Tibial nerve (tissue), 4 donors: Measurements from ENCODE around the gene KCNQ4. TPM values are rescaled to one million over a fixed set of nuclear protein-coding genes. Genes with fewer than 3 reads are reported as not detected.

Experiments used
- DNase-seq, 2 donors: peaks; one replicate each; pipeline ENCODE4 v3.0.0-alpha.2; 2019; ENCODE audit warnings: low spot score in 2 of 2
- H3K27ac ChIP-seq, 4 donors: fragments of 200-600 bp; sonication (generic) in 3 of 4; one replicate each; pipeline ENCODE4 v1.5.1; 2017 to 2019; ENCODE audit warnings: mild to moderate bottlenecking in 1 of 4
- H3K27me3 ChIP-seq, 2 donors: fragments of 200-600 bp; sonication (generic) in 1 of 2; one replicate each; pipeline versions ENCODE4 v1.5.1 to v1.6.0; 2017 to 2019
- H3K36me3 ChIP-seq, 3 donors: fragments of 200-600 bp; sonication (generic); one replicate each; pipeline ENCODE4 v1.5.1; 2018 to 2019
- H3K4me1 ChIP-seq, 4 donors: fragments of 200-600 bp; sonication (generic) in 3 of 4; one replicate each; pipeline ENCODE4 v1.5.1; 2017 to 2019
- H3K4me3 ChIP-seq, 4 donors: fragments of 200-600 bp; sonication (generic) in 3 of 4; one replicate each; pipeline ENCODE4 v1.5.1; 2017 to 2019; ENCODE audit warnings: mild to moderate bottlenecking in 1 of 4, moderate library complexity in 1 of 4
- H3K9me3 ChIP-seq, 4 donors: fragments of 200-600 bp; sonication (generic) in 3 of 4; one replicate each; pipeline ENCODE4 v1.5.1; 2017 to 2019
- EP300 ChIP-seq, 2 donors: sonication (generic); formaldehyde crosslinking; IDR thresholded peaks; one replicate each; pipeline ENCODE4 v1.6.1; 2017; ENCODE audit warnings: antibody characterized with exemption in 2 of 2, mild to moderate bottlenecking in 1 of 2
- POLR2A ChIP-seq, 2 donors: fragments of 450-650 bp; IDR thresholded peaks; one replicate each; pipeline ENCODE4 v1.6.1; 2017; ENCODE audit warnings: antibody characterized with exemption in 2 of 2, mild to moderate bottlenecking in 2 of 2, moderate library complexity in 2 of 2
- WGBS, 2 donors: methylation state at CpG; one replicate each; pipeline ENCODE4 v1.1.5; 2018; 5-methylcytosine and 5-hydroxymethylcytosine counted together
- total RNA-seq, 4 donors: library from RNA; depleted of rRNA; stranded (reverse); fragments of >200 nt; gene quantifications; one replicate each; pipeline ENCODE4 v1.1.0, GENCODE V29; 2016
- TF ChIP-seq, protein P1 (sequence below), 5 experiments: fragments of 200-600 bp in 3 of 5; fragments of 450-650 bp in 2 of 5; sonication (generic) in 3 of 5; IDR thresholded peaks; one replicate each; pipeline ENCODE4 v1.5.1; 2016 to 2019; ENCODE audit warnings: antibody characterized with exemption in 5 of 5, mild to moderate bottlenecking in 3 of 5, moderate library complexity in 2 of 5

KCNQ4 gene
- total RNA-seq, 4 donors from 2014 or later = 0.22 to 2.1 (median 1.7) TPM

GRCh38 chr1:40786995-40787705, 3.6 kb downstream of the KCNQ4 start:
- no peaks in the 10 kb centered on the region for H3K9me3 ChIP-seq
- H3K4me3 ChIP-seq = no peak overlapping the region
- no peak for DNase-seq
- H3K36me3 ChIP-seq = no peaks in the 10 kb centered on the region
- WGBS, 2 donors = 87 to 93% methylated on average over 8 to 9 of the region's 9 CpGs
- TF ChIP-seq, protein P1, sequence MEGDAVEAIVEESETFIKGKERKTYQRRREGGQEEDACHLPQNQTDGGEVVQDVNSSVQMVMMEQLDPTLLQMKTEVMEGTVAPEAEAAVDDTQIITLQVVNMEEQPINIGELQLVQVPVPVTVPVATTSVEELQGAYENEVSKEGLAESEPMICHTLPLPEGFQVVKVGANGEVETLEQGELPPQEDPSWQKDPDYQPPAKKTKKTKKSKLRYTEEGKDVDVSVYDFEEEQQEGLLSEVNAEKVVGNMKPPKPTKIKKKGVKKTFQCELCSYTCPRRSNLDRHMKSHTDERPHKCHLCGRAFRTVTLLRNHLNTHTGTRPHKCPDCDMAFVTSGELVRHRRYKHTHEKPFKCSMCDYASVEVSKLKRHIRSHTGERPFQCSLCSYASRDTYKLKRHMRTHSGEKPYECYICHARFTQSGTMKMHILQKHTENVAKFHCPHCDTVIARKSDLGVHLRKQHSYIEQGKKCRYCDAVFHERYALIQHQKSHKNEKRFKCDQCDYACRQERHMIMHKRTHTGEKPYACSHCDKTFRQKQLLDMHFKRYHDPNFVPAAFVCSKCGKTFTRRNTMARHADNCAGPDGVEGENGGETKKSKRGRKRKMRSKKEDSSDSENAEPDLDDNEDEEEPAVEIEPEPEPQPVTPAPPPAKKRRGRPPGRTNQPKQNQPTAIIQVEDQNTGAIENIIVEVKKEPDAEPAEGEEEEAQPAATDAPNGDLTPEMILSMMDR (IDR thresholded peaks at IDR 0.05) = no peak
- peaks cover 0 to 22% (median 13%) of the 10 kb centered on the region in 4 donors for H3K4me1 ChIP-seq
- peaks cover 0 to 11% of the 10 kb centered on the region in 2 donors for H3K27me3 ChIP-seq
- H3K27ac ChIP-seq = no peak overlapping the region

- H3K4me1 ChIP-seq = peaks cover 0 to 14% (median 5%) of the 10 kb centered on the region in 4 donors
These were observed 4.4 kb downstream of the KCNQ4 start for GRCh38 chr1:40787737-40788560.

GRCh38 chr1:40788561-40789341, 5.2 kb downstream of the KCNQ4 start:
- TF ChIP-seq POLR2A (IDR thresholded peaks at IDR 0.05) (no peak), EP300 (IDR thresholded peaks at IDR 0.05) (no peak)
- TF ChIP-seq, protein P1 (IDR thresholded peaks at IDR 0.05) = no peak
- Histone ChIP-seq H3K4me1 (peaks cover 0 to 7% (median 0%) of the 10 kb centered on the region in 4 donors), H3K27me3 (no peaks in the 10 kb centered on the region), H3K4me3 (no peak overlapping the region), H3K36me3 (no peaks in the 10 kb centered on the region), H3K27ac (no peak overlapping the region), H3K9me3 (no peaks in the 10 kb centered on the region)
- 86 to 91% methylated on average over 14 to 17 of the region's 17 CpGs for WGBS, 2 donors
- DNase-seq = no peak

More at GRCh38 chr1:40787737-40788560, 4.4 kb downstream of the KCNQ4 start:
- no peaks in the 10 kb centered on the region for H3K9me3 ChIP-seq
- TF ChIP-seq, protein P1 (IDR thresholded peaks at IDR 0.05) = no peak
- DNase-seq = no peak
- H3K36me3 ChIP-seq = no peaks in the 10 kb centered on the region
- 63 to 72% methylated on average over 19 of the region's 19 CpGs for WGBS, 2 donors
- no peak overlapping the region for H3K27ac ChIP-seq
- peaks cover 0 to 3% of the 10 kb centered on the region in 2 donors for H3K27me3 ChIP-seq
- H3K4me3 ChIP-seq = no peak overlapping the region

GRCh38 chr1:40789342-40789598, 5.7 kb downstream of the KCNQ4 start:
- no peak overlapping the region for H3K27ac ChIP-seq
- TF ChIP-seq, protein P1 (IDR thresholded peaks at IDR 0.05) = no peak
- no peak for TF ChIP-seq EP300 (IDR thresholded peaks at IDR 0.05)
- no peak for TF ChIP-seq POLR2A (IDR thresholded peaks at IDR 0.05)
- H3K36me3 ChIP-seq = no peaks in the 10 kb centered on the region
- no peak overlapping the region for H3K4me3 ChIP-seq
- no peaks in the 10 kb centered on the region for H3K27me3 ChIP-seq
- H3K4me1 ChIP-seq = peaks cover 0 to 5% (median 0%) of the 10 kb centered on the region in 4 donors
- DNase-seq = no peak
- 64 to 75% methylated on average over 2 of the region's 2 CpGs for WGBS, 2 donors
- no peaks in the 10 kb centered on the region for H3K9me3 ChIP-seq
